HCT116 (cell line): Measurements from ENCODE around the gene TANC1.

Experiments
- JUND ChIP-seq: IDR thresholded peaks from 2 replicates; pipeline ENCODE4 v1.6.1; 2012
- POLR2A ChIP-seq: IDR thresholded peaks from 2 replicates; pipeline ENCODE4 v1.7.0; 2011; ENCODE audit warnings: borderline replicate concordance; ENCODE audit not compliant: insufficient read depth, insufficient read length; ENCODE audit errors: extremely low read depth
- POLR2AphosphoS5 ChIP-seq: IDR thresholded peaks from 2 replicates; pipeline ENCODE4 v1.6.1; 2011; ENCODE audit warnings: mild to moderate bottlenecking, low read depth, low read length, moderate library complexity
- ZNF274 ChIP-seq: fragments of 200-500 bp; sonication (Bioruptor generic); IDR thresholded peaks from 2 replicates; pipeline ENCODE4 v1.6.1; 2014; ENCODE audit warnings: mild to moderate bottlenecking, low read depth, low read length, inconsistent platforms
- TF ChIP-seq, protein P1 (sequence below), 3 experiments: fragments of 200-600 bp in 1 of 3; sonication (generic) in 1 of 3; IDR thresholded peaks in 2 of 3; conservative IDR thresholded peaks in 1 of 3; 2 replicates each; pipeline ENCODE4 v1.5.1; 2012 to 2017; ENCODE audit warnings: low read depth in 2 of 3, low read length in 2 of 3, antibody characterized with exemption in 1 of 3, borderline replicate concordance in 1 of 3, control low read depth in 1 of 3, mild to moderate bottlenecking in 1 of 3, mixed read lengths in 1 of 3, mixed run types in 1 of 3, moderate library complexity in 1 of 3; ENCODE audit not compliant: insufficient read depth in 1 of 3

DNA sequence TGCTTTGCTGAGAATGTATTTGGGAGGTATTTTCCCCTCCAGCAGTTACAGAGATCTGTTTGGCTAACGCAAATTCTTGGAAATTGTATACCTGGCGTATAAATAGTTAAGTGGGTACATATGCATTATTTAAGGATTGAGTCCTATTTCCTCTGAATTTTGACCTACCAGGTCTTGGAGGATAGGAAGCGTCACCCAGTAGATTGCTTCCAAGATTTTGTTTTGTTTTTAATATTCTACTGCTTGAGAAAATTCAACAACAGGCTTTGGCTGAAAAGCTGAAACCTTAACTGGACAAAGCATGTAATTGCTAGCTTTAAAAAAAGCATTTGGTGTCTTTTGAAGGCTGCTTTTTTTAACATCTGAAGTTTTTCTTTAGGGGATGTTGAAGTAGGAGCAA, 168.0 kb downstream of the TANC1 start:
- TF ChIP-seq POLR2A (no peak), POLR2AphosphoS5 (no peak), ZNF274 (no peak), JUND (no peak)
- TF ChIP-seq, protein P1, sequence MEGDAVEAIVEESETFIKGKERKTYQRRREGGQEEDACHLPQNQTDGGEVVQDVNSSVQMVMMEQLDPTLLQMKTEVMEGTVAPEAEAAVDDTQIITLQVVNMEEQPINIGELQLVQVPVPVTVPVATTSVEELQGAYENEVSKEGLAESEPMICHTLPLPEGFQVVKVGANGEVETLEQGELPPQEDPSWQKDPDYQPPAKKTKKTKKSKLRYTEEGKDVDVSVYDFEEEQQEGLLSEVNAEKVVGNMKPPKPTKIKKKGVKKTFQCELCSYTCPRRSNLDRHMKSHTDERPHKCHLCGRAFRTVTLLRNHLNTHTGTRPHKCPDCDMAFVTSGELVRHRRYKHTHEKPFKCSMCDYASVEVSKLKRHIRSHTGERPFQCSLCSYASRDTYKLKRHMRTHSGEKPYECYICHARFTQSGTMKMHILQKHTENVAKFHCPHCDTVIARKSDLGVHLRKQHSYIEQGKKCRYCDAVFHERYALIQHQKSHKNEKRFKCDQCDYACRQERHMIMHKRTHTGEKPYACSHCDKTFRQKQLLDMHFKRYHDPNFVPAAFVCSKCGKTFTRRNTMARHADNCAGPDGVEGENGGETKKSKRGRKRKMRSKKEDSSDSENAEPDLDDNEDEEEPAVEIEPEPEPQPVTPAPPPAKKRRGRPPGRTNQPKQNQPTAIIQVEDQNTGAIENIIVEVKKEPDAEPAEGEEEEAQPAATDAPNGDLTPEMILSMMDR (IDR thresholded peaks at IDR 0.05 in 2 of 3, conservative IDR thresholded peaks at IDR 0.05 in 1 of 3; ENCODE audit: borderline replicate concordance in 1 of 3, insufficient read depth in 1 of 3, low read depth in 2 of 3, low read length in 2 of 3): no peak
